SK-N-SH treated with all-trans-retinoic acid at 6 μM for 48 hours (cell line): ENCODE data around the gene SLC24A4.

Experiments used
- ATAC-seq: fragments of 200-7000 bp; cut with Tn5 transposase; 3 replicates; pipeline ENCODE4 v1.9.1; 2020; ENCODE audit warnings: mild to moderate bottlenecking, moderate library complexity
- ARNTL ChIP-seq: fragments of 450-650 bp; formaldehyde crosslinking; IDR thresholded peaks from 2 replicates; pipeline ENCODE4 v1.5.0; 2020; ENCODE audit warnings: low read depth, mild to moderate bottlenecking, moderate library complexity, borderline replicate concordance
- BACH2 ChIP-seq: fragments of 250-450 bp; sonication (Bioruptor Pico); IDR thresholded peaks from 2 replicates; pipeline ENCODE4 v1.9.0; 2021; ENCODE audit warnings: mild to moderate bottlenecking, borderline replicate concordance
- CSDC2 ChIP-seq: fragments of 250-450 bp; sonication (Bioruptor Pico); IDR thresholded peaks from 2 replicates; pipeline ENCODE4 v1.5.0; 2020; ENCODE audit warnings: mild to moderate bottlenecking, moderate library complexity
- ESRRG ChIP-seq: fragments of 250-450 bp; sonication (Bioruptor Pico); IDR thresholded peaks from 2 replicates; pipeline ENCODE4 v1.6.1; 2021; ENCODE audit warnings: mild to moderate bottlenecking
- GLIS3 ChIP-seq: fragments of 250-450 bp; sonication (Bioruptor Pico); IDR thresholded peaks from 2 replicates; pipeline ENCODE4 v1.5.0; 2020; ENCODE audit warnings: mild to moderate bottlenecking, moderate library complexity
- ISL1 ChIP-seq: fragments of 250-450 bp; sonication (Bioruptor Pico); IDR thresholded peaks from 2 replicates; pipeline ENCODE4 v2.1.2; 2022; ENCODE audit warnings: mild to moderate bottlenecking, moderate library complexity
- OSR1 ChIP-seq: fragments of 250-450 bp; sonication (Bioruptor Pico); IDR thresholded peaks from 2 replicates; pipeline ENCODE4 v1.8.0; 2022; ENCODE audit warnings: moderate library complexity, mild to moderate bottlenecking, inconsistent platforms
- POU6F1 ChIP-seq: fragments of 250-450 bp; sonication (Bioruptor Pico); IDR thresholded peaks from 2 replicates; pipeline ENCODE4 v1.8.0; 2021; ENCODE audit warnings: low read depth, mild to moderate bottlenecking, moderate library complexity, borderline replicate concordance
- PPARA ChIP-seq: fragments of 250-450 bp; sonication (Bioruptor Pico); IDR thresholded peaks from 2 replicates; pipeline ENCODE4 v1.5.0; 2020; ENCODE audit warnings: mild to moderate bottlenecking, borderline replicate concordance
- RARB ChIP-seq: fragments of 250-450 bp; sonication (Bioruptor Pico); IDR thresholded peaks from 2 replicates; pipeline ENCODE4 v1.8.0; 2021; ENCODE audit warnings: mild to moderate bottlenecking, moderate library complexity
- SNAI2 ChIP-seq: fragments of 250-450 bp; sonication (Bioruptor Pico); IDR thresholded peaks from 2 replicates; pipeline ENCODE4 v1.5.0; 2020; ENCODE audit warnings: mild to moderate bottlenecking, moderate library complexity
- TCF4 ChIP-seq: fragments of 250-450 bp; sonication (Bioruptor Pico); IDR thresholded peaks from 2 replicates; pipeline ENCODE4 v1.8.0; 2021; ENCODE audit warnings: mild to moderate bottlenecking, moderate library complexity, borderline replicate concordance
- ZC3H10 ChIP-seq: fragments of 250-450 bp; sonication (Bioruptor Pico); IDR thresholded peaks from 2 replicates; pipeline ENCODE4 v1.5.1; 2021; ENCODE audit warnings: mild to moderate bottlenecking, moderate library complexity
- ZFP3 ChIP-seq: fragments of 250-450 bp; sonication (Bioruptor Pico); IDR thresholded peaks from 2 replicates; pipeline ENCODE4 v1.5.0; 2020; ENCODE audit warnings: mild to moderate bottlenecking, moderate library complexity
- ZFP30 ChIP-seq: fragments of 450-650 bp; formaldehyde crosslinking; IDR thresholded peaks from 2 replicates; pipeline ENCODE4 v1.5.0; 2022; ENCODE audit warnings: mild to moderate bottlenecking, moderate library complexity
- ZNF565 ChIP-seq: fragments of 450-650 bp; formaldehyde crosslinking; conservative IDR thresholded peaks from 2 replicates; pipeline ENCODE4 v1.5.0; 2020; ENCODE audit warnings: low read depth, mild to moderate bottlenecking, moderate library complexity
- ZNF70 ChIP-seq: fragments of 450-650 bp; formaldehyde crosslinking; IDR thresholded peaks from 2 replicates; pipeline ENCODE4 v1.5.0; 2020; ENCODE audit warnings: mild to moderate bottlenecking, moderate library complexity
- TF ChIP-seq, protein P1 (sequence below): fragments of 250-450 bp; sonication (Bioruptor Pico); IDR thresholded peaks from 2 replicates; pipeline ENCODE4 v1.5.1; 2020; ENCODE audit warnings: low read depth, mild to moderate bottlenecking, moderate library complexity
- TF ChIP-seq, protein P2 (sequence below): fragments of 250-450 bp; sonication (Bioruptor Pico); IDR thresholded peaks from 2 replicates; pipeline ENCODE4 v1.8.0; 2020; ENCODE audit warnings: mild to moderate bottlenecking, moderate library complexity, borderline replicate concordance
- TF ChIP-seq, protein P3 (sequence below): fragments of 250-450 bp; sonication (Bioruptor Pico); IDR thresholded peaks from 2 replicates; pipeline ENCODE4 v1.5.1; 2021; ENCODE audit warnings: mild to moderate bottlenecking, moderate library complexity

Gene SLC24A4

GRCh38 chr14:92452471-92452870, 129.5 kb downstream of the SLC24A4 start:
- TF ChIP-seq PPARA (CRISPR knock-in tag), result no peak
- TF ChIP-seq, protein P1, sequence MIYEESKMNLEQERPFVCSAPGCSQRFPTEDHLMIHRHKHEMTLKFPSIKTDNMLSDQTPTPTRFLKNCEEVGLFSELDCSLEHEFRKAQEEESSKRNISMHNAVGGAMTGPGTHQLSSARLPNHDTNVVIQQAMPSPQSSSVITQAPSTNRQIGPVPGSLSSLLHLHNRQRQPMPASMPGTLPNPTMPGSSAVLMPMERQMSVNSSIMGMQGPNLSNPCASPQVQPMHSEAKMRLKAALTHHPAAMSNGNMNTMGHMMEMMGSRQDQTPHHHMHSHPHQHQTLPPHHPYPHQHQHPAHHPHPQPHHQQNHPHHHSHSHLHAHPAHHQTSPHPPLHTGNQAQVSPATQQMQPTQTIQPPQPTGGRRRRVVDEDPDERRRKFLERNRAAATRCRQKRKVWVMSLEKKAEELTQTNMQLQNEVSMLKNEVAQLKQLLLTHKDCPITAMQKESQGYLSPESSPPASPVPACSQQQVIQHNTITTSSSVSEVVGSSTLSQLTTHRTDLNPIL, result no peak
- no peak for TF ChIP-seq ARNTL (CRISPR knock-in tag)
- TF ChIP-seq OSR1 (CRISPR knock-in tag), result no peak
- TF ChIP-seq ZNF70 (CRISPR knock-in tag), result no peak
- TF ChIP-seq ZC3H10 (CRISPR knock-in tag), result no peak
- TF ChIP-seq ESRRG (CRISPR knock-in tag), result no peak
- no peak for TF ChIP-seq ZNF565 (CRISPR knock-in tag)
- no peak for TF ChIP-seq GLIS3 (CRISPR knock-in tag)
- TF ChIP-seq, protein P2, sequence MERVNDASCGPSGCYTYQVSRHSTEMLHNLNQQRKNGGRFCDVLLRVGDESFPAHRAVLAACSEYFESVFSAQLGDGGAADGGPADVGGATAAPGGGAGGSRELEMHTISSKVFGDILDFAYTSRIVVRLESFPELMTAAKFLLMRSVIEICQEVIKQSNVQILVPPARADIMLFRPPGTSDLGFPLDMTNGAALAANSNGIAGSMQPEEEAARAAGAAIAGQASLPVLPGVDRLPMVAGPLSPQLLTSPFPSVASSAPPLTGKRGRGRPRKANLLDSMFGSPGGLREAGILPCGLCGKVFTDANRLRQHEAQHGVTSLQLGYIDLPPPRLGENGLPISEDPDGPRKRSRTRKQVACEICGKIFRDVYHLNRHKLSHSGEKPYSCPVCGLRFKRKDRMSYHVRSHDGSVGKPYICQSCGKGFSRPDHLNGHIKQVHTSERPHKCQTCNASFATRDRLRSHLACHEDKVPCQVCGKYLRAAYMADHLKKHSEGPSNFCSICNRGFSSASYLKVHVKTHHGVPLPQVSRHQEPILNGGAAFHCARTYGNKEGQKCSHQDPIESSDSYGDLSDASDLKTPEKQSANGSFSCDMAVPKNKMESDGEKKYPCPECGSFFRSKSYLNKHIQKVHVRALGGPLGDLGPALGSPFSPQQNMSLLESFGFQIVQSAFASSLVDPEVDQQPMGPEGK (CRISPR knock-in tag), result no peak
- no peak for TF ChIP-seq BACH2 (CRISPR knock-in tag)
- TF ChIP-seq, all 23 proteins: peak for 0
- no peak for ATAC-seq

GRCh38 chr14:92453691-92454090, 130.7 kb downstream of the SLC24A4 start:
- no peak for TF ChIP-seq ESRRG (CRISPR knock-in tag)
- TF ChIP-seq ZFP3 (CRISPR knock-in tag), result no peak
- TF ChIP-seq ZFP30 (CRISPR knock-in tag), result no peak
- TF ChIP-seq, protein P3, sequence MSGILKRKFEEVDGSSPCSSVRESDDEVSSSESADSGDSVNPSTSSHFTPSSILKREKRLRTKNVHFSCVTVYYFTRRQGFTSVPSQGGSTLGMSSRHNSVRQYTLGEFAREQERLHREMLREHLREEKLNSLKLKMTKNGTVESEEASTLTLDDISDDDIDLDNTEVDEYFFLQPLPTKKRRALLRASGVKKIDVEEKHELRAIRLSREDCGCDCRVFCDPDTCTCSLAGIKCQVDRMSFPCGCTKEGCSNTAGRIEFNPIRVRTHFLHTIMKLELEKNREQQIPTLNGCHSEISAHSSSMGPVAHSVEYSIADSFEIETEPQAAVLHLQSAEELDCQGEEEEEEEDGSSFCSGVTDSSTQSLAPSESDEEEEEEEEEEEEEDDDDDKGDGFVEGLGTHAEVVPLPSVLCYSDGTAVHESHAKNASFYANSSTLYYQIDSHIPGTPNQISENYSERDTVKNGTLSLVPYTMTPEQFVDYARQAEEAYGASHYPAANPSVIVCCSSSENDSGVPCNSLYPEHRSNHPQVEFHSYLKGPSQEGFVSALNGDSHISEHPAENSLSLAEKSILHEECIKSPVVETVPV (CRISPR knock-in tag), result no peak
- no peak for TF ChIP-seq BACH2 (CRISPR knock-in tag)
- no peak for TF ChIP-seq ZC3H10 (CRISPR knock-in tag)
- no peak for ATAC-seq

GRCh38 chr14:92455231-92455630, 132.3 kb downstream of the SLC24A4 start:
- ATAC-seq, result no peak

More at GRCh38 chr14:92455231-92455630, 132.3 kb downstream of the SLC24A4 start:
- TF ChIP-seq RARB (CRISPR knock-in tag), result no peak
- TF ChIP-seq CSDC2 (CRISPR knock-in tag), result no peak
- TF ChIP-seq, protein P3 (CRISPR knock-in tag), result no peak
- TF ChIP-seq ISL1 (CRISPR knock-in tag), result no peak
- no peak for TF ChIP-seq ZFP30 (CRISPR knock-in tag)
- TF ChIP-seq TCF4, result no peak
- no peak for TF ChIP-seq ZFP3 (CRISPR knock-in tag)
- no peak for TF ChIP-seq POU6F1 (CRISPR knock-in tag)
- TF ChIP-seq SNAI2 (CRISPR knock-in tag), result no peak
- no peak for TF ChIP-seq ZNF70 (CRISPR knock-in tag)
- TF ChIP-seq ESRRG (CRISPR knock-in tag), result no peak
